Neutrophil (primary cell): ENCODE results near the gene ALPK1.
"Not testable (repeated sequence)": the region's sequence is repeated elsewhere in the genome, so short reads cannot be mapped to it uniquely, and the experiment has no call there.

Source experiments
- H3K27ac ChIP-seq: fragments of 200-600 bp; sonication (generic); 2 replicates; pipeline ENCODE4 v1.5.1; 2016; ENCODE audit warnings: mild to moderate bottlenecking, moderate library complexity
- H3K27me3 ChIP-seq: fragments of 200-600 bp; sonication (generic); 2 replicates; pipeline ENCODE4 v1.6.0; 2016; ENCODE audit warnings: mild to moderate bottlenecking
- H3K36me3 ChIP-seq: fragments of 200-600 bp; sonication (generic); 2 replicates; pipeline ENCODE4 v1.5.1; 2017
- H3K4me1 ChIP-seq, 2 experiments: fragments of 200-600 bp in 1 of 2; sonication (generic) in 1 of 2; 1 replicate in 1 of 2; 2 replicates in 1 of 2; pipeline versions ENCODE4 v1.5.1 to v1.6.1; 2013 to 2016; ENCODE audit warnings: low read depth in 1 of 2, low read length in 1 of 2, mild to moderate bottlenecking in 1 of 2, moderate library complexity in 1 of 2; ENCODE audit not compliant: control insufficient read depth in 1 of 2, insufficient read depth in 1 of 2
- H3K4me3 ChIP-seq, 2 experiments: fragments of 200-600 bp in 1 of 2; sonication (generic) in 1 of 2; 1 replicate in 1 of 2; 2 replicates in 1 of 2; pipeline ENCODE4 v1.5.1; 2013 to 2016; ENCODE audit warnings: low read depth in 1 of 2, low read length in 1 of 2, mild to moderate bottlenecking in 1 of 2, moderate library complexity in 1 of 2
- H3K9me3 ChIP-seq: fragments of 200-600 bp; sonication (generic); 2 replicates; pipeline ENCODE4 v1.5.1; 2016
- CTCF ChIP-seq: fragments of 200-600 bp; sonication (generic); IDR thresholded peaks from 2 replicates; pipeline ENCODE4 v1.5.1; 2016; ENCODE audit warnings: antibody characterized with exemption

The ALPK1 gene

GRCh38 chr4:112472318-112472717 lies 175.1 kb downstream of the ALPK1 start:
- no peaks in the 10 kb centered on the region for H3K9me3 ChIP-seq
- H3K27ac ChIP-seq = no peak overlapping the region
- H3K36me3 ChIP-seq = no peaks in the 10 kb centered on the region
- no peak overlapping the region for H3K4me3 ChIP-seq
- no peak for TF ChIP-seq CTCF
- no peaks in the 10 kb centered on the region for H3K4me1 ChIP-seq
- peaks cover 36% of the 10 kb centered on the region for H3K27me3 ChIP-seq

GRCh38 chr4:112473985-112474384 lies 176.8 kb downstream of the ALPK1 start:
- no peak overlapping the region for H3K27ac ChIP-seq
- no peak for TF ChIP-seq CTCF
- H3K9me3 ChIP-seq = no peaks in the 10 kb centered on the region
- H3K27me3 ChIP-seq = peaks cover 36% of the 10 kb centered on the region
- no peaks in the 10 kb centered on the region for H3K4me1 ChIP-seq
- no peak overlapping the region for H3K4me3 ChIP-seq
- no peaks in the 10 kb centered on the region for H3K36me3 ChIP-seq

GRCh38 chr4:112485930-112486329 lies 188.8 kb downstream of the ALPK1 start:
- no peaks in the 10 kb centered on the region for H3K4me1 ChIP-seq
- H3K27ac ChIP-seq = no peak overlapping the region
- TF ChIP-seq CTCF = no peak
- peaks cover 32% of the 10 kb centered on the region for H3K27me3 ChIP-seq
- no peaks in the 10 kb centered on the region for H3K9me3 ChIP-seq
- no peak overlapping the region for H3K4me3 ChIP-seq
- H3K36me3 ChIP-seq = no peaks in the 10 kb centered on the region

GRCh38 chr4:112490808-112491207 lies 193.6 kb downstream of the ALPK1 start:
- H3K4me1 ChIP-seq = not testable (repeated sequence)

More at GRCh38 chr4:112490808-112491207, 193.6 kb downstream of the ALPK1 start:
- not testable (repeated sequence) for H3K27ac ChIP-seq, H3K9me3 ChIP-seq, H3K36me3 ChIP-seq, H3K4me3 ChIP-seq
- H3K27me3 ChIP-seq = peaks cover 42% of the 10 kb centered on the region
